ENCODE data around the gene CHTF8.

DNA sequence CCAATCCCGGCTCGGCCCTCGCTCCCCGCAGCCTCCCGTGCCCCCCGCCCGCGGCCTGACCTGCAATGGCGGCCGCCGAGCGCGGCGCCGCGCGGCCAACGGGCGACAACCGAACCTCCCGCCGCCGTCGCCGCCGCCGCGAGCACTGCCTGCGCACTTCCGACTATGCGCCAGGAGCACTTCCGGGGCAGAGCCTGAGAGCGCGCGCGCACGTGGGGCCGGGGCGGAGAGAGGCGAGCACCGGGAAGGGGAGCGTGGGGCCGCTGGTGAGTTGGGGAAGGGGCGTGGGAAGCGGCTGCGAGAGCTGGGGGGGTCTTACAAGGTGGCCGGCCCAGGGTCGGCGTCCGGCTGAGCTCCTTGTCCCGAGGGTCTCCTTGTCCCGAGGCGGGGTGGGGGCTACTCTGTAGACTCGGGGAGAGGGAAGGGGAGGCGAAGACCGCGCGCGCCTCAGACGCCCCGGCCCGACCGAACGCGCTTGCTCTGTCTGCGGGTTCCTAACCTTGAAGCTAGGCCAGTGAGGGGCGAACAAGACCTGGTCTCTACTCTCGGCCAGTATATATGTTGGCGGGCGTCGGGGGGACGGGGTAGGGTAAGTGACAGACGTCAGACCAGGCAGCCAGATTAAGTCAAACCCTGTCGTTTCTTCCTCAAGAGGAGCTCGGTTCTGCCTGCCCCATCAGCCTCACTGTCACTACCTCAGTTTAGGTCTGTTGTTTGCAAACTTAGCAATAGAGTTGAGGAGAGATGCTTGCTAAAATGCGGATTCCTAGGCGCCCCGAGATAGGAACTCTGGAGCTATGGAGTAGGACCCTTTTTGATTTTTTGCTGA, at the start of gene CHTF8, which contains the start of gene UTP4:
- TF ChIP-seq CTCF (IDR thresholded peaks at IDR 0.05) (no peak), ZFX (IDR thresholded peaks at IDR 0.05; ENCODE audit: borderline replicate concordance) (no peak)

Data from 22Rv1 (cell line).